NCI-H446 treated with DMSO at 0.1 percent for 48 hours (cell line): ENCODE data around the gene CABYR.
"Not testable (repeated sequence)": the region's sequence is repeated elsewhere in the genome, so short reads cannot be mapped to it uniquely, and the experiment has no call there.

Experiments
- DNase-seq: peaks from one replicate; lab custom pipeline; 2025; lab: John Stamatoyannopoulos, UW

Gene CABYR

GRCh38 chr18:24130494-24130893, 8.4 kb upstream of the CABYR start:
- DNase-seq = no peak

GRCh38 chr18:24136967-24137373, 1.9 kb upstream of the CABYR start:
- DNase-seq = no peak

- no peak for DNase-seq
Observed at GRCh38 chr18:24138409-24138788, 463 bp upstream of the CABYR start.

GRCh38 chr18:24140697-24141096, 1.8 kb downstream of the CABYR start:
- DNase-seq = no peak

GRCh38 chr18:24142376-24142775, 3.5 kb downstream of the CABYR start:
- DNase-seq = no peak

GRCh38 chr18:24149591-24149990, 10.7 kb downstream of the CABYR start:
- not testable (repeated sequence) for DNase-seq

GRCh38 chr18:24153397-24153796, 14.5 kb downstream of the CABYR start:
- DNase-seq = no peak

GRCh38 chr18:24157855-24158254, 19.0 kb downstream of the CABYR start:
- no peak for DNase-seq

GRCh38 chr18:24160086-24160485, 21.2 kb downstream of the CABYR start:
- no peak for DNase-seq

GRCh38 chr18:24161304-24161703, 22.4 kb downstream of the CABYR start:
- DNase-seq = no peak

GRCh38 chr18:24168496-24168895, 29.6 kb downstream of the CABYR start:
- no peak for DNase-seq

- no peak for DNase-seq
Observed at GRCh38 chr18:24170360-24170759, 31.5 kb downstream of the CABYR start.

- DNase-seq = no peak
Observed at GRCh38 chr18:24173997-24174396, 35.1 kb downstream of the CABYR start.

- no peak for DNase-seq
Observed at GRCh38 chr18:24176727-24177416, 38.0 kb downstream of the CABYR start.

- no peak for DNase-seq
Observed at GRCh38 chr18:24177499-24178133, 38.8 kb downstream of the CABYR start.

- no peak for DNase-seq
Observed at GRCh38 chr18:24180048-24180447, 41.2 kb downstream of the CABYR start.

- no peak for DNase-seq
Observed at GRCh38 chr18:24181806-24182205, 42.9 kb downstream of the CABYR start.

- DNase-seq = no peak
Observed at GRCh38 chr18:24185805-24186204, 46.9 kb downstream of the CABYR start.

GRCh38 chr18:24187049-24187448, 48.2 kb downstream of the CABYR start:
- no peak for DNase-seq

GRCh38 chr18:24187689-24188088, 48.8 kb downstream of the CABYR start:
- no peak for DNase-seq

- no peak for DNase-seq
Observed at GRCh38 chr18:24188120-24188519, 49.3 kb downstream of the CABYR start.

GRCh38 chr18:24189007-24189528, 50.2 kb downstream of the CABYR start:
- DNase-seq = no peak

GRCh38 chr18:24189664-24190346, 50.9 kb downstream of the CABYR start:
- DNase-seq = no peak
